A549 (cell line): Measurements from ENCODE around the gene COQ5. TPM values are rescaled to one million over a fixed set of nuclear protein-coding genes. Genes with fewer than 3 reads are reported as not detected.

Source experiments
- ATAC-seq, 2 experiments: fragments of 200-7000 bp in 1 of 2; fragments of >200 bp in 1 of 2; cut with Nextera tagmentation in 1 of 2; cut with Tn5 transposase in 1 of 2; 3 replicates each; pipeline versions ENCODE4 v1.8.0 to v1.9.1; 2018 to 2020; ENCODE audit warnings: mild to moderate bottlenecking in 1 of 2, moderate library complexity in 1 of 2
- CTCF ChIA-PET: fragments of 300-600 bp; sonication (Branson Sonifier 250); formaldehyde crosslinking; extraction: SDS; loops from one replicate; lab custom pipeline; 2021; ENCODE audit warnings: antibody characterized with exemption, inconsistent platforms; lab: Yijun Ruan, JAX
- POLR2A ChIA-PET: fragments of 350-600 bp; formaldehyde crosslinking; extraction: SDS; loops from one replicate; lab custom pipeline; 2021; ENCODE audit warnings: antibody characterized with exemption, inconsistent platforms; lab: Yijun Ruan, JAX
- DNase-seq, 2 experiments: peaks; one replicate each; pipeline versions ENCODE4 v3.0.0 to v3.0.0-alpha.2; 2011 to 2016; ENCODE audit warnings: low read depth in 1 of 2, low spot score in 1 of 2
- FAIRE-seq: peaks from 2 replicates; lab custom pipeline; 2011; peaks lifted over from hg19 to GRCh38; lab: Jason Lieb, UNC
- H3K27ac ChIP-seq, 2 experiments: fragments of >200 bp; sonication (Bioruptor Twin); formaldehyde crosslinking; 3 replicates each; pipeline ENCODE4 v1.5.1; 2016 to 2017
- H3K4me1 ChIP-seq: fragments of >200 bp; sonication (Bioruptor Twin); formaldehyde crosslinking; 3 replicates; pipeline ENCODE4 v1.6.1; 2016
- H3K4me2 ChIP-seq: fragments of >200 bp; sonication (Bioruptor Twin); formaldehyde crosslinking; 3 replicates; pipeline ENCODE4 v1.6.1; 2016
- H3K4me3 ChIP-seq: fragments of >200 bp; sonication (Bioruptor Twin); formaldehyde crosslinking; 3 replicates; pipeline ENCODE4 v1.5.1; 2016
- H3K9me3 ChIP-seq: fragments of >200 bp; sonication (Bioruptor Twin); formaldehyde crosslinking; 3 replicates; pipeline ENCODE4 v1.6.1; 2016
- CTCF ChIP-seq: fragments of >200 bp; sonication (Bioruptor Twin); formaldehyde crosslinking; IDR thresholded peaks from 3 replicates; pipeline ENCODE4 v1.5.1; 2016
- MAFK ChIP-seq: fragments of 450-650 bp; IDR thresholded peaks from 2 replicates; pipeline ENCODE4 v1.6.1; 2014; ENCODE audit not compliant: partially characterized antibody
- RAD21 ChIP-seq, 2 experiments: fragments of >200 bp in 1 of 2; sonication (Bioruptor Twin) in 1 of 2; formaldehyde crosslinking in 1 of 2; IDR thresholded peaks in 1 of 2; conservative IDR thresholded peaks in 1 of 2; 2 replicates in 1 of 2; 3 replicates in 1 of 2; pipeline ENCODE4 v1.6.1; 2012 to 2018; ENCODE audit warnings: inconsistent platforms in 1 of 2
- RARB ChIP-seq: fragments of 250-450 bp; sonication (Bioruptor Pico); IDR thresholded peaks from 2 replicates; pipeline ENCODE4 v1.8.0; 2021; ENCODE audit warnings: mild to moderate bottlenecking, moderate library complexity
- TFCP2L1 ChIP-seq: fragments of 250-450 bp; sonication (Bioruptor Pico); IDR thresholded peaks from 2 replicates; pipeline ENCODE4 v1.5.0; 2021; ENCODE audit warnings: mild to moderate bottlenecking
- WGBS: methylation state at CpG from one replicate; pipeline ENCODE4 v1.1.6; 2017; ENCODE audit errors: missing lambda C conversion rate; 5-methylcytosine and 5-hydroxymethylcytosine counted together
- polyA plus RNA-seq, 4 experiments: library from polyadenylated mRNA; depleted of rRNA in 3 of 4; stranded (reverse); fragments of >200 nt; fragmentation: RNase III in 1 of 4; extraction: RNeasy Plus Mini Kit Qiagen cat#74134 plus additional on column Dnase treatment in 1 of 4; gene quantifications; 2 replicates in 3 of 4; 3 replicates in 1 of 4; pipeline ENCODE4 v1.2.3, GENCODE V29; 2011 to 2017
- small RNA-seq, 6 experiments: library from RNA; depleted of rRNA; stranded (forward); fragments of <200 nt; gene quantifications; one replicate each; pipeline ENCODE3, GENCODE V24; 2012

The COQ5 gene
- polyA plus RNA-seq, 2 of the 4 experiments (the other 2 are of a cell fraction): 49.6 to 100.0 TPM

GRCh38 chr12:120453977-120454376 lies 75.0 kb downstream of the COQ5 start:
- 64% methylated on average over 4 of the region's 4 CpGs for WGBS
- Histone ChIP-seq H3K4me1 (no peaks in the 10 kb centered on the region), H3K4me2 (no peak overlapping the region), H3K9me3 (no peaks in the 10 kb centered on the region), H3K4me3 (no peak overlapping the region), H3K27ac (no peak overlapping the region)
- CTCF ChIA-PET: interaction anchor here (1.1 to 12.0 kb wide), 6 partner anchors 9 to 518 kb away, joined by 3 to 167 read pairs (median 5); partner anchors contain the start of gene SRSF9
- FAIRE-seq (no peak), ATAC-seq (peak; percentile 66 to 78; a peak in 5 of 6 replicates), DNase-seq (peak; percentile 42 to 61)
- peak; percentile 93 for TF ChIP-seq MAFK
- 0 out of 5 replicates have a peak, but pooled peaks of 1 of the 2 experiments have one; percentile 26 for TF ChIP-seq RAD21 (conservative IDR thresholded peaks at IDR 0.05 in 1 of 2, IDR thresholded peaks at IDR 0.05 in 1 of 2)
- no peak for TF ChIP-seq RARB
- TF ChIP-seq CTCF: peak; percentile 48
- no peak for TF ChIP-seq TFCP2L1
- POLR2A ChIA-PET: no interaction called here

Small RNA genes within 50 kb of the gene (small RNA-seq; reads per million reads assigned to genes)
- gene RF00019: 0 reads per million in 6 experiments

Other genes starting within 250 kb of the COQ5 start
- gene RNU4-2, start 237.3 kb downstream of the COQ5 start, polyA plus RNA-seq (2011; rRNA removed): under 0.01 TPM in 1 of 2 replicates, not detected in the other
- gene RNU4-2, start 237.3 kb downstream of the COQ5 start, polyA plus RNA-seq (2017; fragmentation: RNase III; extraction: RNeasy Plus Mini Kit Qiagen cat#74134 plus additional on column Dnase treatment): not detected in 3 replicates
- gene RNU4-1, start 235.9 kb downstream of the COQ5 start, polyA plus RNA-seq (2011; rRNA removed): not detected in 2 replicates
- not detected in 3 replicates for gene RNU4-1, start 235.9 kb downstream of the COQ5 start, polyA plus RNA-seq (2017; fragmentation: RNase III; extraction: RNeasy Plus Mini Kit Qiagen cat#74134 plus additional on column Dnase treatment)
- 1.6 and 2.6 TPM in 2 replicates for gene SIRT4, start 226.8 kb downstream of the COQ5 start, polyA plus RNA-seq (2011; rRNA removed)
- gene SIRT4, start 226.8 kb downstream of the COQ5 start, polyA plus RNA-seq (2017; fragmentation: RNase III; extraction: RNeasy Plus Mini Kit Qiagen cat#74134 plus additional on column Dnase treatment): 0.87 to 1.6 TPM (median 0.95 TPM) in 3 replicates
- gene PLA2G1B, start 201.4 kb downstream of the COQ5 start, polyA plus RNA-seq (2011; rRNA removed): 0.21 TPM in 1 of 2 replicates, not detected in the other
- gene PLA2G1B, start 201.4 kb downstream of the COQ5 start, polyA plus RNA-seq (2017; fragmentation: RNase III; extraction: RNeasy Plus Mini Kit Qiagen cat#74134 plus additional on column Dnase treatment): not detected in 3 replicates
- gene MSI1, start 160.0 kb downstream of the COQ5 start, polyA plus RNA-seq (2011; rRNA removed): 0.44 and 0.72 TPM in 2 replicates
- gene MSI1, start 160.0 kb downstream of the COQ5 start, polyA plus RNA-seq (2017; fragmentation: RNase III; extraction: RNeasy Plus Mini Kit Qiagen cat#74134 plus additional on column Dnase treatment): 1.0 to 1.9 TPM (median 1.4 TPM) in 3 replicates
- 948 and 1,287 TPM in 2 replicates for gene COX6A1, start 91.0 kb downstream of the COQ5 start, polyA plus RNA-seq (2011; rRNA removed)
- 709 to 768 TPM (median 759 TPM) in 3 replicates for gene COX6A1, start 91.0 kb downstream of the COQ5 start, polyA plus RNA-seq (2017; fragmentation: RNase III; extraction: RNeasy Plus Mini Kit Qiagen cat#74134 plus additional on column Dnase treatment)
- gene TRIAP1, start 82.8 kb downstream of the COQ5 start, polyA plus RNA-seq (2011; rRNA removed): 97.9 and 114 TPM in 2 replicates
- gene TRIAP1, start 82.8 kb downstream of the COQ5 start, polyA plus RNA-seq (2017; fragmentation: RNase III; extraction: RNeasy Plus Mini Kit Qiagen cat#74134 plus additional on column Dnase treatment): 70.9 to 81.9 TPM (median 72.3 TPM) in 3 replicates
- 39.9 and 40.6 TPM in 2 replicates for gene GATC, start 82.7 kb downstream of the COQ5 start, polyA plus RNA-seq (2011; rRNA removed)
- gene GATC, start 82.7 kb downstream of the COQ5 start, polyA plus RNA-seq (2017; fragmentation: RNase III; extraction: RNeasy Plus Mini Kit Qiagen cat#74134 plus additional on column Dnase treatment): 19.7 to 22.5 TPM (median 20.6 TPM) in 3 replicates
- gene SRSF9, start 59.4 kb downstream of the COQ5 start, polyA plus RNA-seq (2011; rRNA removed): 173 and 218 TPM in 2 replicates
- 288 to 316 TPM (median 306 TPM) in 3 replicates for gene SRSF9, start 59.4 kb downstream of the COQ5 start, polyA plus RNA-seq (2017; fragmentation: RNase III; extraction: RNeasy Plus Mini Kit Qiagen cat#74134 plus additional on column Dnase treatment)
- gene DYNLL1, start 33.0 kb downstream of the COQ5 start, polyA plus RNA-seq (2011; rRNA removed): 744 and 825 TPM in 2 replicates
- gene DYNLL1, start 33.0 kb downstream of the COQ5 start, polyA plus RNA-seq (2017; fragmentation: RNase III; extraction: RNeasy Plus Mini Kit Qiagen cat#74134 plus additional on column Dnase treatment): 700 to 848 TPM (median 735 TPM) in 3 replicates
- gene RNF10, start 5.2 kb upstream of the COQ5 start, polyA plus RNA-seq (2011; rRNA removed): 118 and 137 TPM in 2 replicates
- gene RNF10, start 5.2 kb upstream of the COQ5 start, polyA plus RNA-seq (2017; fragmentation: RNase III; extraction: RNeasy Plus Mini Kit Qiagen cat#74134 plus additional on column Dnase treatment): 87.0 to 101 TPM (median 99.3 TPM) in 3 replicates
- 111 and 133 TPM in 2 replicates for gene POP5, start 52.2 kb upstream of the COQ5 start, polyA plus RNA-seq (2011; rRNA removed)
- 82.4 to 84.5 TPM (median 84.4 TPM) in 3 replicates for gene POP5, start 52.2 kb upstream of the COQ5 start, polyA plus RNA-seq (2017; fragmentation: RNase III; extraction: RNeasy Plus Mini Kit Qiagen cat#74134 plus additional on column Dnase treatment)
- 0.17 and 0.22 TPM in 2 replicates for gene CABP1, start 111.5 kb upstream of the COQ5 start, polyA plus RNA-seq (2011; rRNA removed)
- 0.08 to 0.16 TPM (median 0.15 TPM) in 3 replicates for gene CABP1, start 111.5 kb upstream of the COQ5 start, polyA plus RNA-seq (2017; fragmentation: RNase III; extraction: RNeasy Plus Mini Kit Qiagen cat#74134 plus additional on column Dnase treatment)
- gene MLEC, start 158.0 kb upstream of the COQ5 start, polyA plus RNA-seq (2011; rRNA removed): 89.1 and 140 TPM in 2 replicates
- gene MLEC, start 158.0 kb upstream of the COQ5 start, polyA plus RNA-seq (2017; fragmentation: RNase III; extraction: RNeasy Plus Mini Kit Qiagen cat#74134 plus additional on column Dnase treatment): 117 to 126 TPM (median 121 TPM) in 3 replicates
- 37.5 and 41.5 TPM in 2 replicates for gene UNC119B, start 181.3 kb upstream of the COQ5 start, polyA plus RNA-seq (2011; rRNA removed)
- gene UNC119B, start 181.3 kb upstream of the COQ5 start, polyA plus RNA-seq (2017; fragmentation: RNase III; extraction: RNeasy Plus Mini Kit Qiagen cat#74134 plus additional on column Dnase treatment): 22.1 to 27.0 TPM (median 25.8 TPM) in 3 replicates
- 7.0 and 7.9 TPM in 2 replicates for gene ACADS, start 196.7 kb upstream of the COQ5 start, polyA plus RNA-seq (2011; rRNA removed)
- 8.4 to 9.3 TPM (median 9.1 TPM) in 3 replicates for gene ACADS, start 196.7 kb upstream of the COQ5 start, polyA plus RNA-seq (2017; fragmentation: RNase III; extraction: RNeasy Plus Mini Kit Qiagen cat#74134 plus additional on column Dnase treatment)